ENCODE results near the gene PEX14.
"Not testable (repeated sequence)": the region's sequence is repeated elsewhere in the genome, so short reads cannot be mapped to it uniquely, and the experiment has no call there.

The PEX14 gene

DNA sequence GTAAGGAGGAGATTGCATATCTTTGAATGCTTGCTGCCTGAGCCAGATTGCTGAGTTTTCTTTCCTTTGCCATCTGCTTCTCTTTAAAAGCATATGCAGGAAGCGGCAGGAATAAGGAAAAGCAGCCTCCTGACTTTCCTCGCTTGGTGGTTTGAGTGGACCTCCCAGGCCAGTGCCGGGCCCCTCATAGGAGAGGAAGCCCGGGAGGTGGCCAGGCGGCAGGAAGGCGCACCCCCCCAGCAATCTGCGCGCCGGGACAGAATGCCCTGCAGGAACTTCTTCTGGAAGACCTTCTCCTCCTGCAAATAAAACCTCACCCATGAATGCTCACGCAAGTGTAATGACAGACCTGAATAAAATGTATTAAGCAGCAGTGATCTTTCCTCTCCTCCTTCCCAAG is 23.5 kb upstream of the PEX14 start:
- DNase-seq (ENCODE audit: low read depth) = peak; percentile 41
- TF ChIP-seq, protein P1, sequence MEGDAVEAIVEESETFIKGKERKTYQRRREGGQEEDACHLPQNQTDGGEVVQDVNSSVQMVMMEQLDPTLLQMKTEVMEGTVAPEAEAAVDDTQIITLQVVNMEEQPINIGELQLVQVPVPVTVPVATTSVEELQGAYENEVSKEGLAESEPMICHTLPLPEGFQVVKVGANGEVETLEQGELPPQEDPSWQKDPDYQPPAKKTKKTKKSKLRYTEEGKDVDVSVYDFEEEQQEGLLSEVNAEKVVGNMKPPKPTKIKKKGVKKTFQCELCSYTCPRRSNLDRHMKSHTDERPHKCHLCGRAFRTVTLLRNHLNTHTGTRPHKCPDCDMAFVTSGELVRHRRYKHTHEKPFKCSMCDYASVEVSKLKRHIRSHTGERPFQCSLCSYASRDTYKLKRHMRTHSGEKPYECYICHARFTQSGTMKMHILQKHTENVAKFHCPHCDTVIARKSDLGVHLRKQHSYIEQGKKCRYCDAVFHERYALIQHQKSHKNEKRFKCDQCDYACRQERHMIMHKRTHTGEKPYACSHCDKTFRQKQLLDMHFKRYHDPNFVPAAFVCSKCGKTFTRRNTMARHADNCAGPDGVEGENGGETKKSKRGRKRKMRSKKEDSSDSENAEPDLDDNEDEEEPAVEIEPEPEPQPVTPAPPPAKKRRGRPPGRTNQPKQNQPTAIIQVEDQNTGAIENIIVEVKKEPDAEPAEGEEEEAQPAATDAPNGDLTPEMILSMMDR (conservative IDR thresholded peaks at IDR 0.05; ENCODE audit: low read depth, low read length) = no peak
- peak overlapping the region; percentile 40 for H3K4me3 ChIP-seq (ENCODE audit: low read depth, low read length)

DNA sequence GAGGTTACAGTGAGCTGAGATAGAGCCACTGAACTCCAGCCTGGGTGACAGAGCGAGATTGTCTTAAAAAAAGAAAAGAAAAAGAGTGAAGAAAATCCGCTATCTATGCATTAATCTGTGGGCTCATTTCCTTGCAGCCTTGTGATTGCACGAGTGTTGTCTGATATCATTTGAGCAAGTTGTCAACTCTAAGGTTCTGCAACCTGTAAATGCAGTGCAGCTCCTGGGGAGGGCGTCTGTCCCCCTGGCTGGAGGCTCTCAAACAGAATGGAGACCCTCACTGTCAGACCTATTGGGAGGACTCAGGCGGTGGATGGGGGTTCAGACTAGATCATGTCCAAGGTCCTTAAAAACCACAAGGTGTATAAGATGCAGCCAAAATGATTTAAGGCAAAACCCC is 18.7 kb upstream of the PEX14 start:
- H3K4me3 ChIP-seq (ENCODE audit: low read depth, low read length) = no peak overlapping the region
- TF ChIP-seq, protein P1 (conservative IDR thresholded peaks at IDR 0.05; ENCODE audit: low read depth, low read length) = peak; percentile 17
- no peak for DNase-seq (ENCODE audit: low read depth)

DNA sequence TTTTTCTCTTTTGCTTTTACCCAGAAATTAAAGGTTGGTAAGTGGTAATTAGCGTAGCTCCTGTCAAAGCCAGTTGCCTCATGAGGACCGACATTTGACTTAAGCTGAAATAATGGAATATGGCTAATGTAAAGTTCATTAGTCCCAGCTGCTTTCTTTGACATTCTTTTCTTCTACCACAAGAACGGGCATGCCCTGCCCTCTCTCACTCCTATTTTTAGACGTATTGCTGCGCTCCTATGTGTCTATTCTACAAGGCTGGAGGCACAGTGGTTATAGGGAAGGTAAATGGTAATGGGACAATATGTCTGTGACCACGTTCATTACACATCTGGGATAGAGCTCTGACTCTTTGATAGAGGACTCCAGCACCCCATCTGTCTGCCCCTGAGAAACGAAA is 18.1 kb upstream of the PEX14 start:
- TF ChIP-seq, protein P1 (conservative IDR thresholded peaks at IDR 0.05; ENCODE audit: low read depth, low read length) = no peak
- no peak overlapping the region for H3K4me3 ChIP-seq (ENCODE audit: low read depth, low read length)
- DNase-seq (ENCODE audit: low read depth) = no peak

DNA sequence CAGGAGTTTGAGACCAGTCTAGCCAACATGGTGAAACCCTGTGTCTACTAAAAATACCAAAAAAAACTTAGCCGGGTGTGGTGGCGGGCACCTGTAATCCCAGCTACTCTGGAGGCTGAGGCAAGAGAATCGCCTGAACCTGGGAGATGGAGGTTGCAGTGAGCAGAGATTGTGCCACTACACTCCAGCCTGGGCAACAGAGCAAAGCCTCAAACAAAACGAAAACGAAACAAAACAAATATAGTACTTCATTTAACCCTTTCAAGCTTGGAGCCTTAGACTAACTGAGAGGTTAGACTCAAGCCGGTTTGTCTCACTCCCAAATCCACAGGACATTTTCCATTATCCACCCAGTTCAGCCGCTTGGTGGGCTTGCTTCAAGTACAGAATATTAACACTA is 17.3 kb upstream of the PEX14 start:
- not testable (repeated sequence) for H3K4me3 ChIP-seq (ENCODE audit: low read depth, low read length); DNase-seq (ENCODE audit: low read depth)

DNA sequence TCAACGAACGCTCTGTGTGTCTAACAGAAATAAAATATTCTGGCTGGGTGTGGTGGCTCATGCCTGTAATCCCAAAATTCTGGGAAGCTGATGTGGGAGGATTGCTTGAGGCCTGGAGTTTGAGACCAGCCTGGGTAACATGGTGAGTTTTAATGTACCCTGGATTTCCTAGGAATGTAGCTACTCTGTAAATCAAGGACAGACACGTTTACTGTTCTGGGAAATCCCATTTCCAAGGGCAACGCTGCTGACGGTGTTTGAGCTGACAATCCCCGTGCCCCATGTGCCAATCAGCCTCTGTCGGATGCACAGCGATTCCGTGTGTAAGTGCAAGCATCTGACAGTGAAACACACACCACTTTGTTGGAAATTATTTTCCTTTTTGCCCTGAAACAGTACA is 16.9 kb upstream of the PEX14 start:
- no peak for DNase-seq (ENCODE audit: low read depth)
- TF ChIP-seq, protein P1 (conservative IDR thresholded peaks at IDR 0.05; ENCODE audit: low read depth, low read length) = no peak
- H3K4me3 ChIP-seq (ENCODE audit: low read depth, low read length) = no peak overlapping the region

DNA sequence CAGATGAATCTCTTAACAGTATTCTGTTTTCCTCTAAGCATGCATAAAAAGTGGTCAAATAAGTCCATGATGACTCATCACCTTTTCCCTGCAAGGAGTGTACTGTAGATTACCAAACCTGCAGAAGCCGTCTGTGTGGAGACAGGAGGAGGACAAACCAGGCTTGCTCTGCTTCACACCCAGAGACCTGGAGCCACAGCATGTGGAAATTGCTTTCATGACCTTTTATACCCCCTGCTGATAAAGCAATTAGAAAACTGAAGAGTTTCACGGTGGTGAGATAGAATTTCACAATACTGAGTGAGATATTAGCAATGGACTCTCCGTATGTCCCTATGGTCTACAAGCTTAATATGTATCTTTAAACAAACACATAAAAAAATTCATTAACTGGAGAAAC is 15.6 kb upstream of the PEX14 start:
- TF ChIP-seq, protein P1 (conservative IDR thresholded peaks at IDR 0.05; ENCODE audit: low read depth, low read length) = no peak
- H3K4me3 ChIP-seq (ENCODE audit: low read depth, low read length) = no peak overlapping the region
- DNase-seq (ENCODE audit: low read depth) = peak; percentile 95

DNA sequence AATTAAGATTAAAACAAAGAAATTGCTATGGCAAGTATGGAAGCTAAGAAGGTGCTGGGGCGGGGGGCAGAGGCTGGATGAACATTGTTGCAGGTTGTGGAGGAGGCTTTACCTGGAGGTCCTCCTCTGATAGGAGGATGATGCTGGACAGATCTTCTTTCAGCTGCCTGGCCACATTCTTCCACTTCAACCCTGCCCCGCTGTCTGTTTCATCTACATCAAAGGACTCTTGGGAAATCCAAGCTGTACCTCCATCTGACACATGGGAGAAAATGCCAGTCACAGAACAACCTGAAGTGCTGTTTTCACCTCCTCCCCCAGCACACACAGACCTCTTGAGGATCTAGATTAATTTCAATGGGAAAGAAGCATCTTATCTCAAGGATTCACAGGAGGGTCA is 7.7 kb upstream of the PEX14 start:
- H3K4me3 ChIP-seq (ENCODE audit: low read depth, low read length) = no peak overlapping the region

More for the DNA sequence above, 7.7 kb upstream of the PEX14 start:
- DNase-seq (ENCODE audit: low read depth) = no peak
- TF ChIP-seq, protein P1 (conservative IDR thresholded peaks at IDR 0.05; ENCODE audit: low read depth, low read length) = no peak

Measured in choroid plexus epithelial cell (primary cell).